Stomach (tissue), 4 donors: Measurements from ENCODE around the gene PLA2G4A.

Experiments
- POLR2A ChIP-seq, 4 donors: fragments of 450-650 bp; IDR thresholded peaks; one replicate each; pipeline ENCODE4 v1.6.1; 2016; ENCODE audit warnings: antibody characterized with exemption in 4 of 4, control low read depth in 2 of 4, mild to moderate bottlenecking in 1 of 4, moderate library complexity in 1 of 4
- POLR2AphosphoS5 ChIP-seq, 3 donors: sonication (generic); formaldehyde crosslinking; IDR thresholded peaks; one replicate each; pipeline ENCODE4 v1.6.1; 2016; ENCODE audit warnings: antibody characterized with exemption in 3 of 3
- TF ChIP-seq, protein P1 (sequence below), 7 experiments: fragments of 450-650 bp in 4 of 7; fragments of 200-600 bp in 3 of 7; sonication (generic) in 3 of 7; IDR thresholded peaks; one replicate each; pipeline ENCODE4 v1.5.1; 2016 to 2019; ENCODE audit warnings: antibody characterized with exemption in 7 of 7, control low read depth in 2 of 7, mild to moderate bottlenecking in 1 of 7

DNA sequence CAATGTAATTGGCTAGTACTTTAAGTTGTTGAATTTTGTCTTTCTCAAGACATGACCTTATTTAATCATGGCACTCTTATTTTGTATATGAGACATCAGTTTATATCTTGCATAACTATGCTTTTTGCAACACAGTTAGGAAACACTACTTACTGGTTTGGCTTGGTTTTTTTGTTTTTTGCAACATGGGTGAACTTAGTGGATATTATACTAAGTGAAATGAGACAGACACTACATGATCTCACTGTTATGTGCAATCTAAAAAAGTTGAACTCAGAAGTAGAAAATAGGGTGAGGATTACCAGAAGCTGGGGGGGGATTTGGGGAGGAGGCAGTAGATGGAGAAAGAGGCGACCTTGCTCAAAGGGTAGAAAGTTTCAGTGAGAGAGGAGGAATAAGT is 132.1 kb downstream of the PLA2G4A start:
- TF ChIP-seq POLR2A (IDR thresholded peaks at IDR 0.05), result no peak
- TF ChIP-seq, protein P1, sequence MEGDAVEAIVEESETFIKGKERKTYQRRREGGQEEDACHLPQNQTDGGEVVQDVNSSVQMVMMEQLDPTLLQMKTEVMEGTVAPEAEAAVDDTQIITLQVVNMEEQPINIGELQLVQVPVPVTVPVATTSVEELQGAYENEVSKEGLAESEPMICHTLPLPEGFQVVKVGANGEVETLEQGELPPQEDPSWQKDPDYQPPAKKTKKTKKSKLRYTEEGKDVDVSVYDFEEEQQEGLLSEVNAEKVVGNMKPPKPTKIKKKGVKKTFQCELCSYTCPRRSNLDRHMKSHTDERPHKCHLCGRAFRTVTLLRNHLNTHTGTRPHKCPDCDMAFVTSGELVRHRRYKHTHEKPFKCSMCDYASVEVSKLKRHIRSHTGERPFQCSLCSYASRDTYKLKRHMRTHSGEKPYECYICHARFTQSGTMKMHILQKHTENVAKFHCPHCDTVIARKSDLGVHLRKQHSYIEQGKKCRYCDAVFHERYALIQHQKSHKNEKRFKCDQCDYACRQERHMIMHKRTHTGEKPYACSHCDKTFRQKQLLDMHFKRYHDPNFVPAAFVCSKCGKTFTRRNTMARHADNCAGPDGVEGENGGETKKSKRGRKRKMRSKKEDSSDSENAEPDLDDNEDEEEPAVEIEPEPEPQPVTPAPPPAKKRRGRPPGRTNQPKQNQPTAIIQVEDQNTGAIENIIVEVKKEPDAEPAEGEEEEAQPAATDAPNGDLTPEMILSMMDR (IDR thresholded peaks at IDR 0.05), result no peak
- TF ChIP-seq POLR2AphosphoS5 (IDR thresholded peaks at IDR 0.05), result peak in 2 of 3 donors; percentile 42 to 50
